ENCODE measurements around the gene TRO.

The TRO gene

GRCh38 chrX:54920610-54921426 lies at the start of gene TRO:
Gene TRO, plus strand, starts transcription at chrX:54920824. Its CDS starts 1,423 bp downstream, at chrX:54922247.
- no peak for DNase-seq (ENCODE audit: low read depth)

- DNase-seq (ENCODE audit: low read depth), result no peak
Observed at GRCh38 chrX:54885740-54886139, 34.9 kb upstream of the TRO start.

GRCh38 chrX:54891573-54891972 lies 29.1 kb upstream of the TRO start:
- no peak for DNase-seq (ENCODE audit: low read depth)

DNA sequence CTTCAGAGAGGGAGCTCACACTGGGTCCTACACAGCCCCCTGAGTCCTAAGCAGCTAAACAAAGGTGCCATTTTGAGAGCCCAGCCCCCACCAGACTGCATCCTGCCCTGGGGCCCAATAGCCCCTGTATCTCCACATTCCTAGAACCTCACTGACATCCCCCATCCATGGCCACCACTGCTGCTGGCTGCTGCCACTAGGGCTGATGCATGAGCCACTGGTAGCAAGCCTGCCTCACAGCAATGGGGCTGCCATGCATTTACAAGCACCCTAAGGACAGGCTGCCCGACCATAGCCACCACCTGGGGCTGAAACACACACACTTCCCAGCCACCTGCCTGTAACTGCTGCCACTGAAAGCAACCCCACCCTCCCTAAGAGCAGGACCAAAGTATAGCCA lies 26.5 kb upstream of the TRO start:
- no peak for DNase-seq (ENCODE audit: low read depth)

- DNase-seq (ENCODE audit: low read depth), result no peak
Observed at GRCh38 chrX:54909941-54910340, 10.7 kb upstream of the TRO start.

DNA sequence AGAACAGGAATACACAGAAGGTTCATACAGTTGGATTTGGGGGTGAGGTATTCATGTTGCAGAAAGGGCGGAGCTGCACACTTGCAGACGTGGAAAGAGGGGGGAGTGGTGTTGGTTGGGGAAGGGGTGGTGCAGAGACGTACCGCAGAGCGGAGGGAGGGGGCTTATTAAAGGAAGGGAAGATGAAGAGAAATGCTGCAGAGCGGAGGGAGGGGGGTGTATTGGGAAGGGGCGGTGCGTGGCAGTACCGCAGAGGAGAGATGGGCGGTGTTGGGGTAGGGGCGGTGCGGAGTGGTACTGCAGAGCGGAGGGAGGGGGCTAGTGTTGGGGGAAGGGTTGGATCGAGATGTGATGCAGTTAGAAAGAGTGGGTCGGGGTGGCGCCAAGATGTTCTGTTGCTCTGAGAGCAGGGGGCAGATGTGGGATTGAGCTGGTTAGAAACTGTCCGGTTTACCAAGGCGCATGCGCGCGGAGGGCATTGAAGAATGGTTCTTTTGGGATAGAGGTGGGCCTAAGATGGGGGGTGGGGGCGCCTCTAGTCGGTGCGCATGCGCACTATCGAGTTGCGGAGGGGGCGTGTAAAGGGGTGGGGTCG lies 900 bp downstream of the TRO start:
- DNase-seq (ENCODE audit: low read depth), result peak; percentile 12

- DNase-seq (ENCODE audit: low read depth), result no peak
Observed at GRCh38 chrX:54922547-54922946, 1.9 kb downstream of the TRO start.

- no peak for DNase-seq (ENCODE audit: low read depth)
Observed at GRCh38 chrX:54923376-54923775, 2.8 kb downstream of the TRO start.

DNA sequence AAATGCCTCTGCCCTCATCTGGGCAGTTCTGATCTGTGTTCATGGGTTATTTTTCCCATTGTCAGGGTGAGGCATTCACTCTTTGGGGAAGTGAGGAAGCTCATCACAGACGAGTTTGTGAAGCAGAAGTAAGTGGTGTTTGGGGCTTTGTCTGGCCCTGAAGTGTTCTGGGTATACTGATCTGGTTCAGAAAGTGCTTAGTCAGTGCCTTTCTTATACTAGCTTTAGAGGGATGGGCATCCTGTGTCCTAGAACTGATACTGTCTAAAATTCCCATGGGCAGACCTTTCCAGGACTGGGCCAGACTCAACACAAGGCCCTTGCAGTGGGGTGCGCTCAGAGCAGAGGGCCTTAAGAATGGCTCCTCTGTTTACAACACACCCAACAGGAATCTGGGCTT lies 6.4 kb downstream of the TRO start:
- DNase-seq (ENCODE audit: low read depth), result no peak

DNA sequence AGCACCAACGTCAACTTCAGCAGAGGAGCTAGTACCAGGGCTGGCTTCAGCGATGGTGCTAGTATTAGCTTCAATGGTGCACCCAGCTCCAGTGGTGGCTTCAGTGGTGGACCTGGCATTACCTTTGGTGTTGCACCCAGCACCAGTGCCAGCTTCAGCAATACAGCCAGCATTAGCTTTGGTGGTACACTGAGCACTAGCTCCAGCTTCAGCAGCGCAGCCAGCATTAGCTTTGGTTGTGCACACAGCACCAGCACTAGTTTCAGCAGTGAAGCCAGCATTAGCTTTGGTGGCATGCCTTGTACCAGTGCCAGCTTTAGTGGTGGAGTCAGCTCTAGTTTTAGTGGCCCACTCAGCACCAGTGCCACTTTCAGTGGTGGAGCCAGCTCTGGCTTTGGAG lies 8.3 kb downstream of the TRO start:
- no peak for DNase-seq (ENCODE audit: low read depth)

DNA sequence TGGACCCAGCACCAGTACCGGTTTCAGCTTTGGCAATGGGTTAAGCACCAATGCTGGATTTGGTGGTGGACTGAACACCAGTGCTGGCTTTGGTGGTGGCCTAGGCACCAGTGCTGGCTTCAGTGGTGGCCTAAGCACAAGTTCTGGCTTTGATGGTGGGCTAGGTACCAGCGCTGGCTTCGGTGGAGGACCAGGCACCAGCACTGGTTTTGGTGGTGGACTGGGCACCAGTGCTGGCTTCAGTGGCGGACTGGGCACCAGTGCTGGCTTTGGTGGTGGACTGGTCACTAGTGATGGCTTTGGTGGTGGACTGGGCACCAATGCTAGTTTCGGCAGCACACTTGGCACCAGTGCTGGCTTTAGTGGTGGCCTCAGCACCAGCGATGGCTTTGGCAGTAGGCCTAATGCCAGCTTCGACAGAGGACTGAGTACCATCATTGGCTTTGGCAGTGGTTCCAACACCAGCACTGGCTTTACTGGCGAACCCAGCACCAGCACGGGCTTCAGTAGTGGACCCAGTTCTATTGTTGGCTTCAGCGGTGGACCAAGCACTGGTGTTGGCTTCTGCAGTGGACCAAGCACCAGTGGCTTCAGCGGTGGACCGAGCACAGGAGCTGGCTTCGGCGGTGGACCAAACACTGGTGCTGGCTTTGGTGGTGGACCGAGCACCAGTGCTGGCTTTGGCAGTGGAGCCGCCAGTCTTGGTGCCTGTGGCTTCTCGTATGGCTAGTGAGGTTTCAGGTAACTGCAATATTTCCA lies 9.8 kb downstream of the TRO start:
- DNase-seq (ENCODE audit: low read depth), result no peak

DNA sequence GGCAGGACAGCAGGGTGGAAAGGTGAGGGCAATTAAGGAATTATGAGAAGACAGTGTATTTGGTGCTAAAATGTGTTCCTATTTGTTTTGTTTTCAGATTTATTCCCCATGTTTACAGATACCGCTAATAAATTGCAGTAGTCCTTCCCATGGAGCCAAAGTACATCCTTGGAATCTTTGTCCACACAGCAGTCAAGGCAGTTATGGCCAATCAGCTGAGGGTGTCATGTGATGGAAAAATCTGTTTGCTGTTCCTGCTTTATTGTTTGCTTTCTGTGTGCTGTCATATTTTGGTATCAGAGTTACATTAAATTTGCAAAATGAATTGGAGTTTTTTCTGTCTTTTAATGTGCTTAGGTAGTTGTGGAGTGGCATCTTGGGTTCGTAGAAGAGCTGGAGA lies 10.5 kb downstream of the TRO start:
- no peak for DNase-seq (ENCODE audit: low read depth)

- DNase-seq (ENCODE audit: low read depth), result no peak
Observed at GRCh38 chrX:54933150-54933826, 12.7 kb downstream of the TRO start.

- no peak for DNase-seq (ENCODE audit: low read depth)
Observed at GRCh38 chrX:54934058-54934457, 13.4 kb downstream of the TRO start.

DNA sequence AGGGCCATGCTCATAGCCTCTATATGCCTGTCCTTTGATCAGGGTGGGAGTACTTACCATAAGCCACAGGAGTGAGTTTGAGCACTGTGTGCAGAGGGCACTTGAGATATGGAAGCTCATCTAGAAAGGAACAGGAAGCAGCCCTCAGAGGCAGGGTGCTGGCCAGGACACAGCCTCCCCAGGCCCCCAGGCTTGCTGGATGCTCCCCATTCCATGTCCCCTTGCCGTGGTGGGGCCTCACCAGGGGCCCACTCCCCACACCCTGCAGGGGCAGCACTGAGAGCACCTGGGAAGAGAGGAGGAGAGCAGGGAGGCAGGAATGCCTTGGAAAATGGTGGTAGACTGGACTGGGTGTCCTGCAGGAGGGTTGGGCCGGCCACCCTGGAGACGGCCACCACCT lies 14.3 kb downstream of the TRO start:
- DNase-seq (ENCODE audit: low read depth), result no peak

DNA sequence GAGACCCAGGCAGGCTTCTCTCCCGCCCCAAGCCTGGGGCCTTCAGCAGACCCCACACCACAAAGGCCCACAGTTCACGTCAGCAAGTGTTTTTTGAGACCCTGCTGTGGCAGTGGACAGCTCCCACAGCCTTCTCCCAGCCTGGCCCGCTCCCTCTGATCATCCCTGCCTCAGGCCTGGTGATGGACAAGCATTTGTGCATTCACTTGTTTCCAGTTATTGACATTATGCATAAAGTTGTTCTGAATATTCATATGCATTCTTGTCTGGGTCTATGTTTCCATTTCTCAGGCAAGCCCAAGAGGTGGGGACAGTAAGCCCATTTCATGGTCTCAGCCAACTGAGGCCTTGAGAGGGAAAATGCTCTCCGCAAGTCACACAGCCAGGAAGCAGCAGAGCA lies 14.7 kb downstream of the TRO start:
- no peak for DNase-seq (ENCODE audit: low read depth)

DNA sequence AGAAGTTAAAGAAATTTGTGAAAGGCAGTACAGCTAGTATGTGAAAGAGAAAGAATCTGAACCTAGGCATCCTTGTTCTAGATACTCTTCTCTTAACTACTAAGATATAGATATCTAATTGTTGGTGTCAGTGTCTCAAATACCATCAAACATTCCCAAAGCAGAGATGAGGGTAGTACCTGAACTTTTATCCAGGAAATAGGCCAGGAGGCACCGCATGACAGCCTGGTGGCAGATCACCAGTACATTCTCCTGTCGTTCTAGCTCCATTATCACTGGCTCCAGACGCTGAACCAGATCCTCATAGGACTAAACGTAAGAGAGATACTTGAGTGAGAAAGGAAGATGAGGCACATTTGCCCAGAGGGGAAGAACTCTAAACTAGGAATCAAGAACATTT lies 16.8 kb downstream of the TRO start:
- DNase-seq (ENCODE audit: low read depth), result no peak

DNA sequence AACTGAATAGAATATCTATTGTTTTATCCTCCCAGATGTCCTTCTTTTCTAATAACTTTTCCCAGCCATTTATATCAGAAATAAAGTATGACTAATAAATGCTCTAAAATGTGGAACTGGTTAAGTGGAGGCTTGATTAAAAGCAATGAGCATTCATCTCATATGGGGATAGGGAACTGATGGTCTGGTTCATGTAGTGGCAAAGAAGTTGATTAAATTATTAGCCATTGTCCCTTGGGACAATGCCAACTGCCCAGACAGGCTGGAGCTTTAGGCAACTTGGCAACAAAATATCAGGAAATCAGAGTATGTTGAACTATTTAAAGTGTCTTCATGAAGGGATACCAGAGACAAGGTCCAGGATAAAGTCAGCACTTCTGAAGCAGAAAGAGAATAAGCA lies 24.2 kb downstream of the TRO start:
- no peak for DNase-seq (ENCODE audit: low read depth)

GRCh38 chrX:54945224-54945623 lies 24.6 kb downstream of the TRO start:
- no peak for DNase-seq (ENCODE audit: low read depth)

DNA sequence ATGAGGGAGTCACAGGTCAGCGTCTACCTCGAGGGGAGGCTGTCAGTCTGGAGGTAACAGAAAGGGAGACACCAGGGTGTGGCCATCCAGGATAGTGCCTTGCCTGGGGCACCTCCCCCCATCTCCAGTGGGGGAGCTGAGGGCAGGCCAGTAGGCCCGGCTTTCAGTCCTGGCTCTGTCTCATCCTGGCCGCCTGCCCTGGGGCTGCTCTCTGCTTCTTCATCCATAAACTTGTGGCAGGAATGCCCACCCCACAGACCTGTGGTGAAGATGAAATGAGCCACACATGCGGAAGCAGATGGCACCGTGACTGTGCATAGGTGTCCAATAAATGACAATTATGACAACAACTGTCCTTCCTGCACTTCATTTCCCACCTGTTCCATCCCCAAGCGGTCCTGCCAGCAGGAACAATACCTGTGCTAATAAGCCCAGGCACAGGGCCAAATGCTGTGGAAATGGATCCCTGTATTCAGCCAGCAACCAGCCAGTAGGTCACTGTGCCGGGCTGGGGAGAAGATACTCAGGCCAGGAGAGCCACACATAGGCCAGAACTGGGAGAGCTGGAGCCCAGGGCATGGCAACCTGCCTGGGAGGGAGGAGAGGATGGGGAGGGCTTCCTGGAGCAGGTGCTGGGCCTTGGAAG lies 30.2 kb downstream of the TRO start:
- DNase-seq (ENCODE audit: low read depth), result no peak

DNA sequence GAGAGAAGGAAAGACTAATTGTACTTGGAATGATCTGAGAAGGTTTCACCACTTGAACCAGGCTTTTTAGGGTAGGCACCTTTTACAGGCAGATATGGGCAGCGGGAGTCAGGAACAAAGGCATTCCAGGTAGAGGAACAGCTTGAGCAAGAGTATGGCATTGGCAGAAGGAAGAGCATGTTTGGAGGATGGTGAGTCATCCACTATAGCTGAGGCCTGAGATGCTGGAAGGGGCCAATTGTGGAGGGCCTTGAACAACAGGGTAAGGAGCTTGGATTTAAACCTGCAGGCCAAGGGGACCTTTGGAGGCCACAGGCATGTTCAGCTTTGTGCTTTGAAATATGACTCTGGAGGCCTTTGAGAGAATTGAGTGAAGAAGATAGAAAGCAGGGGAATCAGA lies 41.1 kb downstream of the TRO start:
- DNase-seq (ENCODE audit: low read depth), result no peak

Data from activated gamma-delta T cell treated with anti-CD3 and anti-CD28 coated beads, Interleukin-2, amount 50 U/mL, for 16 hours (primary cell).